Activated T-helper 1 cell treated with Interleukin-2 at 50 U/mL for 16 hours (primary cell): ENCODE results near the gene PPTC7.
A peak's percentile ranks its signal among the peaks of the same experiment; 100 is the strongest.
"Not testable (repeated sequence)": the region's sequence is repeated elsewhere in the genome, so short reads cannot be mapped to it uniquely, and the experiment has no call there.

Experiments
- DNase-seq: peaks from one replicate; pipeline ENCODE4 v3.0.0-alpha.2; 2020; ENCODE audit warnings: low read depth

PPTC7 gene

GRCh38 chr12:110536834-110537604 is 46.1 kb downstream of the PPTC7 start:
- DNase-seq = no peak

GRCh38 chr12:110534811-110535210 is 48.3 kb downstream of the PPTC7 start:
- DNase-seq = no peak

GRCh38 chr12:110533607-110534006 is 49.5 kb downstream of the PPTC7 start:
- DNase-seq = no peak

GRCh38 chr12:110532644-110533043 is 50.5 kb downstream of the PPTC7 start:
- no peak for DNase-seq

- no peak for DNase-seq
Observed at GRCh38 chr12:110531741-110532333, 51.3 kb downstream of the PPTC7 start.

GRCh38 chr12:110530511-110530910 is 52.6 kb downstream of the PPTC7 start:
- no peak for DNase-seq

- no peak for DNase-seq
Observed at GRCh38 chr12:110528277-110528839, 54.8 kb downstream of the PPTC7 start.

- not testable (repeated sequence) for DNase-seq
Observed at GRCh38 chr12:110520876-110521712, 62.0 kb downstream of the PPTC7 start.

- not testable (repeated sequence) for DNase-seq
Observed at GRCh38 chr12:110518014-110518413, 65.1 kb downstream of the PPTC7 start.

- no peak for DNase-seq
Observed at GRCh38 chr12:110516995-110517394, 66.1 kb downstream of the PPTC7 start.

- no peak for DNase-seq
Observed at GRCh38 chr12:110514363-110514762, 68.8 kb downstream of the PPTC7 start.

GRCh38 chr12:110513842-110514241 is 69.3 kb downstream of the PPTC7 start:
- DNase-seq = no peak

- DNase-seq = no peak
Observed at GRCh38 chr12:110508071-110508586, 75.0 kb downstream of the PPTC7 start.

- DNase-seq = no peak
Observed at GRCh38 chr12:110505332-110505731, 77.8 kb downstream of the PPTC7 start.

- no peak for DNase-seq
Observed at GRCh38 chr12:110503432-110503831, 79.7 kb downstream of the PPTC7 start.

GRCh38 chr12:110501752-110502738 is 81.1 kb downstream of the PPTC7 start, which contains the start of the genes RAD9B and VPS29:
TSS of gene RAD9B (plus strand) at chr12:110502331. CDS start at chr12:110502338, 7 bp downstream.
TSS of gene VPS29 (minus strand) at chr12:110502111. CDS start at chr12:110502051, 60 bp downstream.
- peak; percentile 97 for DNase-seq

GRCh38 chr12:110501399-110501751 is 81.7 kb downstream of the PPTC7 start:
- no peak for DNase-seq

- DNase-seq = no peak
Observed at GRCh38 chr12:110498984-110499706, 84.0 kb downstream of the PPTC7 start.
